H1 (cell line): ENCODE measurements around the gene PSIP1. TPM values are rescaled to one million over a fixed set of nuclear protein-coding genes. Genes with fewer than 3 reads are reported as not detected.

Source experiments
- CTCF ChIA-PET: fragments of 300-600 bp; sonication (Branson Sonifier 250); formaldehyde crosslinking; loops from one replicate; lab custom pipeline; 2021; ENCODE audit not compliant: partially characterized antibody; lab: Charles Lee
- POLR2A ChIA-PET: fragments of 300-600 bp; sonication (Branson Sonifier 250); formaldehyde crosslinking; loops from one replicate; lab custom pipeline; 2021; ENCODE audit warnings: inconsistent platforms; ENCODE audit not compliant: partially characterized antibody; lab: Charles Lee
- DNase-seq, 2 experiments: peaks; one replicate each; pipeline versions ENCODE4 v3.0.0 to v3.0.0-alpha.2; 2010 to 2022; ENCODE audit warnings: low spot score in 2 of 2, low read depth in 1 of 2, mixed read lengths in 1 of 2
- FAIRE-seq: peaks from 2 replicates; lab custom pipeline; 2011; peaks lifted over from hg19 to GRCh38; lab: Jason Lieb, UNC
- H2AFZ ChIP-seq: 2 replicates; pipeline ENCODE4 v1.8.1; 2012; ENCODE audit warnings: low read length, inconsistent platforms
- H2AK5ac ChIP-seq: 2 replicates; pipeline ENCODE4 v1.6.1; 2013; ENCODE audit warnings: low read depth, low read length
- H2BK120ac ChIP-seq: replicated peaks from 2 replicates; pipeline ENCODE3; 2013; ENCODE audit warnings: low read depth, low read length, inconsistent platforms
- H2BK12ac ChIP-seq: 2 replicates; pipeline ENCODE4 v1.6.1; 2013; ENCODE audit warnings: low read depth, low read length
- H2BK15ac ChIP-seq: 2 replicates; pipeline ENCODE4 v1.6.1; 2013; ENCODE audit warnings: low read length
- H2BK20ac ChIP-seq: 2 replicates; pipeline ENCODE4 v1.6.1; 2013; ENCODE audit warnings: low read length
- H2BK5ac ChIP-seq: 2 replicates; pipeline ENCODE4 v1.6.1; 2013; ENCODE audit warnings: low read depth, low read length
- H3K14ac ChIP-seq: 2 replicates; pipeline ENCODE4 v1.6.1; 2013; ENCODE audit warnings: inconsistent platforms; ENCODE audit not compliant: insufficient read length
- H3K18ac ChIP-seq: 2 replicates; pipeline ENCODE4 v1.6.1; 2013; ENCODE audit warnings: low read length; ENCODE audit errors: extremely low read depth
- H3K23ac ChIP-seq: 2 replicates; pipeline ENCODE4 v1.6.1; 2013; ENCODE audit warnings: inconsistent platforms; ENCODE audit not compliant: insufficient read length
- H3K23me2 ChIP-seq: 2 replicates; pipeline ENCODE4 v1.6.1; 2013; ENCODE audit warnings: low read depth, low read length
- H3K27ac ChIP-seq: 2 replicates; pipeline ENCODE4 v1.6.1; 2011; ENCODE audit warnings: low read depth, low read length, inconsistent platforms
- H3K27me3 ChIP-seq, 4 experiments: replicated peaks in 1 of 4; 1 replicate in 1 of 4; 2 replicates in 3 of 4; pipeline versions ENCODE4 v1.6.1 to v1.8.1; 2011 to 2013; ENCODE audit warnings: low read length in 3 of 4, mild to moderate bottlenecking in 3 of 4, inconsistent platforms in 2 of 4, mixed read lengths in 2 of 4, moderate library complexity in 1 of 4; ENCODE audit not compliant: control insufficient read depth in 3 of 4, insufficient read depth in 3 of 4; ENCODE audit errors: extremely low read depth in 1 of 4
- H3K36me3 ChIP-seq, 4 experiments: 2 replicates each; pipeline versions ENCODE4 v1.6.1 to v1.8.1; 2011 to 2013; ENCODE audit warnings: mild to moderate bottlenecking in 4 of 4, low read length in 3 of 4, moderate library complexity in 2 of 4, control low read depth in 1 of 4, inconsistent platforms in 1 of 4; ENCODE audit not compliant: insufficient read depth in 4 of 4, control insufficient read depth in 2 of 4
- H3K4ac ChIP-seq: replicated peaks from 2 replicates; pipeline ENCODE3; 2013; ENCODE audit warnings: low read length, low read depth, mixed read lengths, inconsistent platforms; ENCODE audit not compliant: insufficient read length
- H3K4me1 ChIP-seq, 4 experiments: replicated peaks in 1 of 4; 1 replicate in 1 of 4; 2 replicates in 3 of 4; pipeline versions ENCODE4 v1.6.1 to v1.8.1; 2011 to 2013; ENCODE audit warnings: low read length in 3 of 4, inconsistent platforms in 2 of 4, mixed read lengths in 1 of 4; ENCODE audit not compliant: insufficient read depth in 4 of 4, control insufficient read depth in 3 of 4
- H3K4me2 ChIP-seq, 2 experiments: 2 replicates each; pipeline versions ENCODE4 v1.6.1 to v1.8.1; 2011 to 2013; ENCODE audit warnings: low read depth in 2 of 2, low read length in 2 of 2, control low read depth in 1 of 2, inconsistent platforms in 1 of 2, mild to moderate bottlenecking in 1 of 2; ENCODE audit not compliant: insufficient read depth in 1 of 2
- H3K4me3 ChIP-seq, 4 experiments: fragments of 200-600, 300-600 bp in 1 of 4; sonication (generic), shearing (Covaris generic), sonication (Bioruptor Twin) in 1 of 4; 2 replicates each; pipeline versions ENCODE4 v1.5.1 to v1.8.1; 2011 to 2016; ENCODE audit warnings: low read length in 4 of 4, low read depth in 3 of 4, control low read depth in 2 of 4, inconsistent platforms in 2 of 4, mild to moderate bottlenecking in 2 of 4, mixed read lengths in 1 of 4, moderate library complexity in 1 of 4; ENCODE audit not compliant: insufficient read depth in 2 of 4; ENCODE audit errors: extremely low read depth in 1 of 4
- H3K56ac ChIP-seq: replicated peaks from 2 replicates; pipeline ENCODE3; 2013; ENCODE audit warnings: low read depth, mild to moderate bottlenecking, mixed read lengths, low read length, inconsistent platforms; ENCODE audit not compliant: insufficient read length
- H3K79me1 ChIP-seq: 2 replicates; pipeline ENCODE4 v1.6.1; 2013; ENCODE audit warnings: low read depth, low read length, control low read depth
- H3K79me2 ChIP-seq, 2 experiments: 2 replicates each; pipeline versions ENCODE4 v1.6.1 to v1.8.1; 2012 to 2013; ENCODE audit warnings: low read length in 2 of 2, mild to moderate bottlenecking in 2 of 2, inconsistent platforms in 1 of 2; ENCODE audit not compliant: insufficient read depth in 2 of 2, control insufficient read depth in 1 of 2
- H3K9ac ChIP-seq, 4 experiments: replicated peaks in 1 of 4; 1 replicate in 1 of 4; 2 replicates in 3 of 4; pipeline versions ENCODE4 v1.6.1 to v1.8.1; 2011 to 2013; ENCODE audit warnings: low read depth in 3 of 4, low read length in 3 of 4, control low read depth in 2 of 4, mild to moderate bottlenecking in 2 of 4, moderate library complexity in 2 of 4, inconsistent platforms in 1 of 4; ENCODE audit errors: extremely low read depth in 1 of 4
- H3K9me3 ChIP-seq, 2 experiments: 2 replicates each; pipeline versions ENCODE4 v1.6.1 to v1.8.1; 2012 to 2013; ENCODE audit warnings: mild to moderate bottlenecking in 2 of 2, moderate library complexity in 2 of 2, control low read depth in 1 of 2, inconsistent platforms in 1 of 2, low read depth in 1 of 2, low read length in 1 of 2, mixed read lengths in 1 of 2; ENCODE audit not compliant: insufficient read depth in 2 of 2
- H4K20me1 ChIP-seq, 2 experiments: replicated peaks in 1 of 2; 2 replicates each; pipeline versions ENCODE3 to v1.8.1; 2011 to 2013; ENCODE audit warnings: inconsistent platforms in 2 of 2, low read length in 2 of 2, mild to moderate bottlenecking in 1 of 2; ENCODE audit not compliant: insufficient read depth in 2 of 2, control insufficient read depth in 1 of 2
- H4K5ac ChIP-seq: 2 replicates; pipeline ENCODE4 v1.6.1; 2013; ENCODE audit warnings: low read length, low read depth, mixed read lengths, inconsistent platforms; ENCODE audit not compliant: insufficient read length
- H4K8ac ChIP-seq: 2 replicates; pipeline ENCODE4 v1.8.0; 2013; ENCODE audit warnings: mild to moderate bottlenecking, moderate library complexity, low read length, inconsistent platforms; ENCODE audit not compliant: insufficient read depth; ENCODE audit errors: extremely low read depth
- H4K91ac ChIP-seq: replicated peaks from 2 replicates; pipeline ENCODE3; 2013; ENCODE audit warnings: low read length, mixed read lengths, inconsistent platforms; ENCODE audit not compliant: insufficient read length
- BCL11A ChIP-seq, 2 experiments: IDR thresholded peaks; one replicate each; pipeline ENCODE4 v1.6.1; 2011; ENCODE audit warnings: low read depth in 2 of 2, low read length in 2 of 2, mild to moderate bottlenecking in 2 of 2
- HDAC6 ChIP-seq: IDR thresholded peaks from one replicate; pipeline ENCODE4 v1.7.1; 2012; ENCODE audit warnings: low read depth, mild to moderate bottlenecking, inconsistent platforms, low read length, moderate library complexity
- SUZ12 ChIP-seq: fragments of 200-600 bp; sonication (generic); IDR thresholded peaks from 2 replicates; pipeline ENCODE4 v1.6.1; 2012; ENCODE audit warnings: mild to moderate bottlenecking, inconsistent platforms, low read length, moderate library complexity, mixed read lengths
- TCF12 ChIP-seq: IDR thresholded peaks from 2 replicates; pipeline ENCODE4 v1.6.1; 2011; ENCODE audit warnings: low read depth, mild to moderate bottlenecking, low read length
- TEAD4 ChIP-seq: IDR thresholded peaks from 2 replicates; pipeline ENCODE4 v1.6.1; 2012; ENCODE audit warnings: low read depth, low read length, inconsistent platforms, mixed read lengths
- WGBS, 2 experiments: shearing (Covaris generic) in 1 of 2; methylation state at CpG; one replicate each; pipeline versions ENCODE4 v1.1.6 to v1.1.7; 2013 to 2015; ENCODE audit warnings: low lambda C conversion rate in 2 of 2, mixed read lengths in 2 of 2, inconsistent platforms in 1 of 2, low coverage in 1 of 2, missing lambda C conversion rate in 1 of 2; ENCODE audit not compliant: insufficient replicate concordance in 2 of 2, insufficient coverage in 1 of 2, insufficient read length in 1 of 2; ENCODE audit errors: extremely low coverage in 1 of 2, missing lambda C conversion rate in 1 of 2; 5-methylcytosine and 5-hydroxymethylcytosine counted together
- polyA plus RNA-seq, 7 experiments: library from polyadenylated mRNA; depleted of rRNA in 3 of 7; stranded (reverse) in 5 of 7; unstranded in 2 of 7; fragments of >200 nt in 5 of 7; fragments of 200-250 nt in 2 of 7; gene quantifications; 1 replicate in 5 of 7; 2 replicates in 1 of 7; 4 replicates in 1 of 7; pipeline versions ENCODE4 v1.2.1 to v1.2.3, GENCODE V29; 2011 to 2013; ENCODE audit warnings: missing spikeins in 2 of 7, mixed read lengths in 2 of 7
- total RNA-seq: library from RNA; stranded (reverse); fragmentation: NEBNext Ultra II Directional; extraction: Animal tissue kit (Norgen Biotek cat#: 25700); gene quantifications from 2 replicates; pipeline ENCODE4 v1.2.1, GENCODE V29; 2021

Gene PSIP1
- total and polyA plus RNA-seq, 2 of the 8 experiments (the other 6 are each of a cell fraction or from before 2014, with no cell fraction given) = 63.3 to 387 TPM

GRCh38 chr9:15505921-15506320 is 4.8 kb downstream of the PSIP1 start:
- Histone ChIP-seq H3K36me3 (peaks cover 23 to 89% (median 54%) of the 10 kb centered on the region in 4 experiments), H4K5ac (no peak overlapping the region), H3K9me3 (no peaks in the 10 kb centered on the region), H4K8ac (no peak overlapping the region), H3K4me3 (no peak overlapping the region), H2AFZ (no peak overlapping the region), H2BK20ac (no peak overlapping the region), H3K56ac (no peak overlapping the region), H4K20me1 (peaks cover 28 to 42% of the 10 kb centered on the region in 2 experiments), H3K4ac (no peak overlapping the region), H3K79me2 (peaks cover 61 to 97% of the 10 kb centered on the region in 2 experiments), H3K4me2 (no peak overlapping the region), H3K27ac (no peak overlapping the region), H3K4me1 (peaks cover 0 to 7% (median 0%) of the 10 kb centered on the region in 4 experiments; a peak in 3 of 7 replicates), H2BK120ac (no peak overlapping the region), H3K14ac (no peak overlapping the region), H2AK5ac (no peak overlapping the region), H3K27me3 (no peaks in the 10 kb centered on the region), H2BK5ac (no peak overlapping the region), H3K23ac (no peak overlapping the region), H3K23me2 (no peaks in the 10 kb centered on the region), H2BK12ac (no peak overlapping the region), H4K91ac (no peak overlapping the region), H3K18ac (no peak overlapping the region), H3K9ac (no peak overlapping the region), H3K79me1 (no peaks in the 10 kb centered on the region; the same call in 1 of the 2 replicates), H2BK15ac (no peak overlapping the region)
- WGBS, 2 experiments = 98% methylated on average over 3 of the region's 3 CpGs; no CpG with 5 or more reads in 1 of the 2 experiments
- ChIA-PET POLR2A (interaction anchor here (0.9 to 2.3 kb wide), 15 partner anchors 9 to 77 kb away, joined by 3 to 11 read pairs (median 5); no protein-coding TSS in a partner anchor), CTCF (interaction anchor here (0.6 to 1.8 kb wide), 6 partner anchors 10 to 101 kb away, joined by 3 to 6 read pairs (median 3); no protein-coding TSS in a partner anchor)
- no peak for TF ChIP-seq BCL11A (IDR thresholded peaks at IDR 0.05; ENCODE audit: low read depth in 2 of 2, low read length in 2 of 2)
- no peak for TF ChIP-seq TEAD4
- TF ChIP-seq SUZ12 = no peak
- TF ChIP-seq HDAC6 = no peak
- no peak for TF ChIP-seq TCF12
- FAIRE-seq = no peak
- DNase-seq = no peak
